Fibroblast of pulmonary artery (primary cell): ENCODE measurements around the gene ASTN2.

Experiments used
- DNase-seq: peaks from one replicate; pipeline ENCODE4 v3.0.0-alpha.2; 2010; ENCODE audit warnings: low read depth
- H3K4me3 ChIP-seq: replicated peaks from 2 replicates; pipeline ENCODE4 v1.5.1; 2011; ENCODE audit warnings: low read depth, mild to moderate bottlenecking, control low read depth, low read length, moderate library complexity
- CTCF ChIP-seq: IDR thresholded peaks from 2 replicates; pipeline ENCODE4 v1.5.1; 2011; ENCODE audit warnings: mild to moderate bottlenecking, control low read depth, low read length, inconsistent platforms; ENCODE audit errors: missing control alignments

The ASTN2 gene

GRCh38 chr9:116958881-116959280 is 456.0 kb downstream of the ASTN2 start:
- no peak for TF ChIP-seq CTCF
- H3K4me3 ChIP-seq = no peak overlapping the region
- no peak for DNase-seq

GRCh38 chr9:116954731-116955130 is 460.1 kb downstream of the ASTN2 start:
- TF ChIP-seq CTCF = no peak
- no peak for DNase-seq

GRCh38 chr9:116953271-116953670 is 461.6 kb downstream of the ASTN2 start:
- no peak for DNase-seq
- no peak overlapping the region for H3K4me3 ChIP-seq
- TF ChIP-seq CTCF = no peak

More at GRCh38 chr9:116954731-116955130, 460.1 kb downstream of the ASTN2 start:
- no peak overlapping the region for H3K4me3 ChIP-seq

- no peak for TF ChIP-seq CTCF
- no peak for DNase-seq
- no peak overlapping the region for H3K4me3 ChIP-seq
Observed at GRCh38 chr9:116952436-116952810, 462.4 kb downstream of the ASTN2 start.

GRCh38 chr9:116951588-116952435 is 463.0 kb downstream of the ASTN2 start:
- no peak overlapping the region for H3K4me3 ChIP-seq
- DNase-seq = peak; percentile 10

GRCh38 chr9:116945817-116946216 is 469.0 kb downstream of the ASTN2 start:
- no peak for DNase-seq
- no peak for TF ChIP-seq CTCF
- H3K4me3 ChIP-seq = no peak overlapping the region

More at GRCh38 chr9:116951588-116952435, 463.0 kb downstream of the ASTN2 start:
- TF ChIP-seq CTCF = no peak
